Adrenal gland (tissue), 5 donors: ENCODE results near the gene GRIK1.

ENCODE experiments used
- POLR2A ChIP-seq, 2 donors: fragments of 450-650 bp; IDR thresholded peaks; one replicate each; pipeline ENCODE4 v1.6.1; 2017; ENCODE audit warnings: antibody characterized with exemption in 2 of 2, mild to moderate bottlenecking in 2 of 2, moderate library complexity in 1 of 2
- TF ChIP-seq, protein P1 (sequence below), 6 experiments: fragments of 450-650 bp in 4 of 6; fragments of 200-600 bp in 2 of 6; sonication (generic) in 1 of 6; IDR thresholded peaks; 1 replicate in 5 of 6; 2 replicates in 1 of 6; pipeline versions ENCODE4 v1.5.1 to v1.8.0; 2016 to 2021; ENCODE audit warnings: antibody characterized with exemption in 6 of 6, mild to moderate bottlenecking in 2 of 6, moderate library complexity in 1 of 6
- donor health status: DM: no; HTN: no; CAD: no.

DNA sequence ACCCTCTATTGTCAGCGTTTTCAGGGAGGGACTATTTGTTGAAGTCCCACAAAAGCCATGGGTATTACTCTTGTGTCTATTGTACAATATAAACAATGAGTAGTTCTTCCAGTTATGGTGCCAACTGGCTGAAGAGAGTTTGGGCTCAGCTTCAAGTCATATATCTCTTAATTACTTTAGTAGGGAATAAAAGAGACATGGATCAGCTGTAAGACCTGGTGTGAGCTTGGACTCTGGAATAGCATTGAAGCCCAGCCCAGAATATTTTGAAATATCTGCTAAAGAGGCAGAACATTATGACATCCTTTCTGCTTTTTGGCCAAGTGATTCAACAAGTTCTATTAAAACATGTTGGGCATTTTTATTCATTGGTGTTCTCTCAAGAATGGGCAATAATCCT is 416.1 kb downstream of the GRIK1 start:
- TF ChIP-seq, protein P1, sequence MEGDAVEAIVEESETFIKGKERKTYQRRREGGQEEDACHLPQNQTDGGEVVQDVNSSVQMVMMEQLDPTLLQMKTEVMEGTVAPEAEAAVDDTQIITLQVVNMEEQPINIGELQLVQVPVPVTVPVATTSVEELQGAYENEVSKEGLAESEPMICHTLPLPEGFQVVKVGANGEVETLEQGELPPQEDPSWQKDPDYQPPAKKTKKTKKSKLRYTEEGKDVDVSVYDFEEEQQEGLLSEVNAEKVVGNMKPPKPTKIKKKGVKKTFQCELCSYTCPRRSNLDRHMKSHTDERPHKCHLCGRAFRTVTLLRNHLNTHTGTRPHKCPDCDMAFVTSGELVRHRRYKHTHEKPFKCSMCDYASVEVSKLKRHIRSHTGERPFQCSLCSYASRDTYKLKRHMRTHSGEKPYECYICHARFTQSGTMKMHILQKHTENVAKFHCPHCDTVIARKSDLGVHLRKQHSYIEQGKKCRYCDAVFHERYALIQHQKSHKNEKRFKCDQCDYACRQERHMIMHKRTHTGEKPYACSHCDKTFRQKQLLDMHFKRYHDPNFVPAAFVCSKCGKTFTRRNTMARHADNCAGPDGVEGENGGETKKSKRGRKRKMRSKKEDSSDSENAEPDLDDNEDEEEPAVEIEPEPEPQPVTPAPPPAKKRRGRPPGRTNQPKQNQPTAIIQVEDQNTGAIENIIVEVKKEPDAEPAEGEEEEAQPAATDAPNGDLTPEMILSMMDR (IDR thresholded peaks at IDR 0.05) = no peak
- TF ChIP-seq POLR2A (IDR thresholded peaks at IDR 0.05) = no peak
